Hematopoietic multipotent progenitor cell treated with erythropoietin and hydrocortisone succinate and interleukin-3 and kit ligand, for 4 days (in vitro differentiated cells): ENCODE measurements around the gene SMAD3.
"Not testable (repeated sequence)": the region's sequence is repeated elsewhere in the genome, so short reads cannot be mapped to it uniquely, and the experiment has no call there.

Experiments
- DNase-seq: peaks from one replicate; pipeline ENCODE4 v3.0.0-alpha.2; 2015

The SMAD3 gene

DNA sequence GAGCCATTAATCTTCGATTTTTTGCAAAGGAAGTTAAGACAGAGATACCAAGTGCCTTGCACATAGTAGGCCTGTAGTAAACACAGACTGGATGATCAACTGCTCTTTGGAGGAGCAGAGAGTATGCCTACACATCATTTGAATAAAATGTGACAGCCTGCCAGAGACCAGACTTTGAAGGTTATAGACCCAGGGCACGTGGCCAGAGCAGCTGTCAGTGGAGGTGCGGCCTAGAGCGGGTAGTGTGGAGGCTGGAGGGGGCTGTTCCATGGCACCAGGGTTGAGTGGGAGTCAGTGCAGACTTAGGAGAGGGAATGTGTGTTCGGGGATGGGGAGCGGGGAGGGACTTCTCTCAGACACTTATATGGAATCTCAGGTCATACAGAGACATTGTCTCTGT lies 80.8 kb downstream of the SMAD3 start:
- DNase-seq = no peak

DNA sequence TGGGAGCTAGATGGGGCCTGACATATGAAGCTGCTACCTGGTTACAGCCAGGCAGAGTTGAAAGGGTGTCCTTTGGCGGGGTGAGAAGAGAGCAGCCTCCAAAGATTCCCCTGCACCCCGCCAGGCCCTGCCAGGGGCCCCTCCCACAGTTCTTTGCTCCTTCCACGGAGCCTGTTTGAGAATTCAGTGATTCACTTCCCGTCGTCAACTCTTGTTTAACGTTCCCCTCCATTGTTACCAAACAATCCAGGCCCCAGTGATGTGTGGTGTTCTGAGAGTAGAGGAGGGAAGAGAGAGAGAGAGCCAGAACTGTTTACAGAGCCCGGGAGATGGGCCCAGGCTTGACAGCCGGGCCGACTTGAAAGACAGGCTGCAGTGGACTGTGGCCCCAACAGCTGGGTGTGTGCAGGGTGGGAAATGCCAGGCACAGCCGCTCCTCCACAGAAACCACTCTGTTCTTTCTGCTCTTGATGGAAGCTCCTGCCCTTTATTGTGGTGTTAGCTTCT lies 81.5 kb downstream of the SMAD3 start:
- no peak for DNase-seq

DNA sequence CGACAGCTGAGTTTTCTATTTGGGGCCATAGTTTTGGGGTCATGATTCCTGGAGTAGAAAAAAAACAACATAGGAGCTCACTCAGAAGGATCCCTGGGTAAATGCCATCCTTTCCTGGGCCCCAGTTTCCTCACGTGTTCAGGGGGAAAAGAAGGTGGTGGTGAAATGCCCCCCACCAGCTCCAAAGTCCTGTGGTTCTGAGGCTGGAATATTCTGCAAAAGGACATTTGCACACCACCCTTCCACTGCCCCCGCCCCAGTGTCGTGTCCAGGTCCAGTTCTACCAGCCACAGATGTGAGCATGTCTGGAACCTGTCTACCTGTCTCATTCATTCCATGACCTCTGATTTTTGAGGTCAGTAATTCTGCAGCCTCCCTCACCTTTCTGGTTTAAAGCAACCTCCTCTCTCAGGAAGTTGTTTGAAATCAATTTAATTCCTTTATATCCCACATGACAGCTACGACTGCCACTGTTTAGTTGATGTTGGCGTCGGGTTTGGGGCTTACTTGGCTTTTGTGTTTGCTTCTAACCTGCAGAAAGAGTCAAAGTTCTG lies 82.1 kb downstream of the SMAD3 start:
- no peak for DNase-seq

DNA sequence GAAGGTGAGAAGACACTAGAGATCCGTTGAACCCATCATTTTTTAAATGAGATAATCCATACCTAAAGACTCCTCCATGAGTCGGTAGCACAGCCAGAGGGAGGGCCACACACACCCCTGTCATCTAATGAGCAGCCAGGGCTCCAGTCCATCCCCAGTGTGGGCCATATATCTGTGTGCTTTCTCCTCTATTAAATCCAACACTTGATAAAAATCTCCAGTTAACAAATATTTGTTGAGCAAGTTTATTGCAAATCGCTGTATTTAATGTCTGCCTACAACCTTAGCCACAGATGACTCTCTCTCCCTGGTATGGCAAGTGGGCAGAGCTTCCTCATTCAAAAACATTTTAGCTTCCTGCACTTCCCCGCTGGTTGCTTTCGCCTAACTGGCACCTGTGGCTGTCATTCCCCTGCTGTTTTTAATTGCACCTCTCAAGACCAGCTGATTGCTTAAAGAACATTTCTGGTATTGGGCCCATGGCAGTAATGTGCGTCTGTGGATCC lies 82.8 kb downstream of the SMAD3 start:
- peak; percentile 73 for DNase-seq

DNA sequence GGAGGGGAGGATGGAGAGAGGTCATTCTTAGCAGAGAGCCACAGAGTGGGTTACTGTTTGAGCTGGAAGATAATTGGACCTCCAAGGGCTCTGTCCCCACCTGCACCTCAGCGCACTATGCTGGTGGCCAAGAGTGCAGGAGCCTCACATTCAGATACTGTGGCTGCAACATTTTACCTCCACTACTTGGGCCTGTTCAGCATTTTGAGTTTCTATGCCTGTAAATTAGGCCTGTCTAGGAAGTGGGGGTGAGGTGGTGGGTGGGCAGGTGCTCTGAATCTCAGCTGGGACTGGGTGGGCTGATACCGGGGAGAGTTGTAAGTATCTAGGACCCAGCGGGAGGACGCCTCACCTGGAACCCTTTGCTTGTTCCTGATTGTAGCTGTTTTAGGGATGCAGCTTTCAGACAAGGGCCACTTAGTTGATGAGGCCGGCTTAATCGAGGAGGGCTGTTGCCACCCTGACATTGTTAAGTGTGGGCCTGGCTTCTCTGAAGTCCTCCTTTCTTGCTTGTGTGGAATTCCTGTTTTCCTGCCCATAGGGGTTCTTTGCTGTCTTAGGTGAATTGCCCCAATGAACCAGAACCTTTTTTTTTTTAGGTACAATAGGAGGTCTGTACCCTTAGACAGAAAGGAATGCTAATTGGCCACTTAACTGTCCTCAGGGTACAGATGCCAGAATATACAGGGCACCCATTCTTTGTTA lies 83.8 kb downstream of the SMAD3 start:
- no peak for DNase-seq

DNA sequence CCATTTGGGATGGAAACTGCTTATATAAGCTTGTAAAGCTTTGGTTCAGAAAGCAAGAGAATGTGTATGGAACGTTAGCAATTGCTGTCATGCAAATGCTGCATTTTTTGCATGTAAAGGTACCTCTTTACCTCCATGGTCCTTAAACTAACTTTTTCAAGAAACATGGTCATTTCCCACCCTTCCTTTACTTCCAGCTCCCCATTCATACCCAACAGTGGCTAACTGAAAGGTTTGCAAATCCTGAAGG lies 84.3 kb downstream of the SMAD3 start:
- no peak for DNase-seq

DNA sequence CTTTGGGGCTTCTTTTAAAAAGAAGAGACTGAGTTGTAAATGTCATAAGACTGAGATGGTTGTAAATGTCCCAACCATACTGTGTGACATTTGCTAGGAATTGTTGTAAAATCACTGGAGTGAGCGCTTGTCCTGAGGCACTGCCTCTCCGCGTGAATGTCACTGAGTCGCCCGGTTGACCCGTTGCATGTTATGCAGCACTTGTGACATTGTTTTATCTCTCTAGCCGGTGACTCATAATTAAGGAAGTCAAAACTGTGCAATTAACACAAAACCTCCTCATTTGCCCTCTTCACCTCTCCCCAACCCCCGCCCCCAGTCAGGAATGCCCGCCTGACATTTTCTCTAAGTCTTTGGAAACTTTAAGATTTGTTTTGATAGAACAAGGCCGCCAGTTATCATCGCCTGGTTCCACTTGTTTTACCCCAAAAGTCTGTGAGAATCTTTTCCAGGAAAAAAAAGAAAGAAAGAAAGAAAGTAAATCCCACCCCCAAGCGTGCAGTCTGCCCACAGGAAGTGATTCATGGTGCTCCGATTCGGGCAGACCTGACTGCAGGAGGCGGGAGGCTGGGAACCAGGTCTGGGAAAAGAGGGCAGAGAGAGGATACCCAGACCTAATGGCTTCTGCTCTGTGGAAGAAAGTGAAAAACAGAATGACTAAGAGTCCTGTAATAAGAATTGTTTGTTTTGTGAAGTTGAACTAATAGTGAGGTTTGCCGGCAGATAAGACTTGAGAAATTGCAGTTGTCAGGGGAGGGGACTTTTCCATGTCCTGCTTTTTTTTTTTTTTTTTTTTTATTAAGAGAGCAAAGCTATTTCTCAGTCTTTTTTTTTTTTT lies 84.8 kb downstream of the SMAD3 start:
- peak; percentile 71 for DNase-seq

DNA sequence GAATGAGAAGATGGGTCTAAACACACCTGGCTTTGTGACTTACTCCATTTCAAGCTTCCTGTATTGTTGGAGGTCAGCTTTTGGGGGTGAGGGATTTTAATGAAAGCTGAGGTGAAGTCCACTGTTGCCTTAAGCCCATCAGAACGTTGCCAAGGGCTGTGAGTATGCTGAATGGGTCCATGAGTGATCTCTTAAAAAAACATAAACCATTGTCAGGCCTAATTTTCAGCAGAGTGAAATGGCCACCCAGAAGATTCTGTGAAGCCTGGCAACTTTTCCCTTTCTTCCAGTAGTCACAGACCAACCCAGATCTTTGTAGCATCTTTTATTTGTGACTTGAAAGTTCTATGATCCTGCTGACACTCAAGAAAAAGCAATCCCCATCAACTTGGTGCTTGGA lies 87.0 kb downstream of the SMAD3 start:
- DNase-seq = no peak

DNA sequence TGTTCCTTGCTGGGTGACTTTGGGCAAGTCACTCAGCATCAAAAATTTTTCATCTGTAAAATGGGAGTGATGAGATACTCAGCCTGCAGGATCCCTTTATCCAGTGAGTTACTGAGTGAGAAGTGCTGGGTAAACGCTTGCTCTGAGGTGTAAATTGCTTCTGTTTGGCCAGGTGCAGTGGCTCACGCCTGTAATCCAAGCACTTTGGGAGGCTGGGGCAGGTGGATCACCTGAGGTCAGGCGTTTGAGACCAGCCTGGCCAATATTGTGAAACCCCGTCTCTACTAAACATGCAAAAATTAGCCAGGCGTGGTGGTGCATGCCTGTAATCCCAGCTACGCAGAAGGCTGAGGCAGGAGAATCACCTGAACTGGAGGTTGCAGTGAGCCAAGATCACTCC lies 87.6 kb downstream of the SMAD3 start:
- DNase-seq = not testable (repeated sequence)

DNA sequence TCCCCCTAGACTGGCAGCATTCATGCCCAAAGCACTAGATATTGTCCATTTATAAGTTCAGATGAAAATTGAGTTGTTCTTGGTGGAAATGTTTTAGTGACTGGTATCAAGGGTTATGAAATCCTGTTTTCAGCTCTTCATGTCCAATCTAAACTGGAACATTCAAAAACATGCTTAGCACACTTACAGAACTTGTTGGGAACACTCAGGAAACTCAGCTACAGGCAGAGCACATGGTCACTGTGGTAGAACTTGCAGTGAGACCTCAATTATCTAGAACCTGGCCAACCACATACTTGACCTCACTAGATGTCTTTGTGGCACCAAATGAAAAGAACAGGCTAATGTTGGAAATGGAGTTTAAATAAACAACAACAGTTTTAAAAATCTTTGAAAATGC lies 88.8 kb downstream of the SMAD3 start:
- DNase-seq = no peak

DNA sequence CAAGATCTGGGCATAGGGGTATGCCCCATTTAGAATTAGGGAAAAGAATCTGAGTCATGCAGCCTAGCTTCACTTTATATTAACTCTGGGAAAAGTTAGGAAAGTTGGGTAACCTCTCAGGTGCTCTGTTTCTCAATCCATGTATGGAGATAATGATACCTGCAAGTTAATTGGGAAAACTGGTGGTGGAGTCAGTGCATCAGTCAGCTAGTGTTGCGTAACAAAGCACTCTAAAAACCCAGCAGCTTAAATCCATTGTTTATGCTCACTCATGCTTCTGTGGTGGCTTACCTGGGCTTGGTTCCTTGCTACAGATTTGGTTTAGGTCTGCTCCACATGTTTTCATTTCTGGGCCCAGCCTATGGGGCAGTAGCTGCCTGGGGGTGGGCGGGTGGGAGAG lies 91.0 kb downstream of the SMAD3 start:
- no peak for DNase-seq

DNA sequence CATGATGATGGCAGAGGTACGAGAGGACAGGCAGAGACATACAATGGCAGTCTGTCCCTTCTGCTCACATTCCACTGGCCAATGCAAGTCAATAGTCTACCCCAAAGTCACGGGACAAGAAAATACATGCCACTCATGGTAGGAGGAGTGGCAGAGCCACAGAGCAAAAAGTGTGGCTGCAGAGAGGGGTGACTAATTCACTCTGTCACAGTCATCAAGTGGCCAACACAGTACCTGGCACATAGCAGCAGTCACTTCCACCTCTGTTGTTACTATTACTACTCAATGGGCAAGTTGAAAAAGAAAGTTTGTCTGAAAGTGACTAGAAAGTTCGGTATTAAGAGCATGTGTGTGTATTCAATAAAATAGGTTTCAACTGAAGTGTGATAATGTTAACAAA lies 91.4 kb downstream of the SMAD3 start:
- DNase-seq = no peak

DNA sequence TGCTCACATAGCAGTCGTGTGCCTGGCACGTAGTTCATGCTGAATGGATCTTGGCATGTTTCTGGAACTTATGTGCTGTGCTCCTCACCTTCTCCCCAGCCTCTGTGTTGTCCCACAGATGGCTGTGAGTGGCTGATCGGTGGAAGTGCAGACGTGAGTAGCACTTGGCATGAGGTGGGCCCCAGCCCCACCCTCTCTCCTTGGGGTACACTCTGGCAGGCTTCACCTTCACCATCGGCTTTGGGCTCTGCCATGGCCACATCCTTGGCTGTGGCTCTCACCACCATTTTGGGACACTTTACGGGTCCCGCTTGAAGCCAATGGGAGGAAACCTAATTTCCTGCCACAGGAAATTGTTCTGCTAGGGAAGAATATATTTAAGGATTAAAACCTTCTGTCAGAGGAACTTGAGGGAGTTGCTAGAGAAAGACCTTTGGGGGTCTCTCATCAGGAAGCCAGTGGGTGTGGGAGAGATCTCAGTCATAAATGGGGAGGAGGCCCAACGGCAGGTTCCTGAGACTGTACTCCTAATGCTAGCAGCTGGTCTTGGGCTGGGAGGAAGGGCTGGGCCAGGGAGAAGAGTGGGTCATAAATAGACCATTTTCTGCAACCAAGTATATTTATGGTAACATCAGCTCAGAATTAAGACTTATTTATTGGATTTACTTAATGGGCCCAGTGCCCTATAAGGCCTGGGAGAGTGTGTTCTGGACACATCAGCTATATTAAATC lies 92.3 kb downstream of the SMAD3 start:
- DNase-seq = no peak

DNA sequence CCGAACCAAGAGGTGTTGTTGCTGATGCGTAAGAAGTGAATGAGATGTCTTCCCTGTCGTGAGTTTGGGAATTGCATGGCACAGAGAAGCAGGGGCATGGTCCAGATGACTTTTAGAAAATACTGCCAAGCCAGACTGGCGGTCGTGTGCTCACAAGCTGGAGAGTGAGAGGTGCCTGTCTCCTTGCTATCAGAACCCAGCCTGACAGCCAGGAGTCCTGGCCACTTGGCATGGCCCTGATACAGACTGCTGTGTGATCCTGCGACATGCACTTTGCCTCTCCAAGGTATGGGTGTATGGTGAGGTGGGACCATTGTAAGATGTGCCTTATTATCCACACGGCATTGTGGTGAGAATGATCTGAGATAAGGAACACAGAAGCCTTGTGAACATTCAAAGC lies 93.0 kb downstream of the SMAD3 start:
- peak; percentile 15 for DNase-seq

DNA sequence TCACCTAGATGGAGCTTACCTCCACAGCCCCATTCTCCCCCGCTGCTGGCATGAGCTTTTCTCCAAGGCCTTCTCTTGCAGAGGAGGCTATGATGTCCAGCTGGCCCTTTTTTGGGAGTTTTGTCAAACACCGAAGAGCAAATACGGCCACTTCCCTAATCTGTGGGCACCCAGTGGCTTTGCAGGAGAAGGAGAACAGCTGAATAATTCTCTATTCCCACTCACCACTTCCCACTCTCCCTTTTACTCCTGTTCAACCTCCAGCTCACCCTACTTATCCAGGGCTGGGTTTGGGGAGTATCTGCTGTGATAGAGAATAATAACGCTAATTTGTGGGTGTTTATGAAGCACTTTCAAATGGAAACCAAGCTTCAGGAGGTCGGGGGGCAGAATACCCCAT lies 96.0 kb downstream of the SMAD3 start:
- no peak for DNase-seq

DNA sequence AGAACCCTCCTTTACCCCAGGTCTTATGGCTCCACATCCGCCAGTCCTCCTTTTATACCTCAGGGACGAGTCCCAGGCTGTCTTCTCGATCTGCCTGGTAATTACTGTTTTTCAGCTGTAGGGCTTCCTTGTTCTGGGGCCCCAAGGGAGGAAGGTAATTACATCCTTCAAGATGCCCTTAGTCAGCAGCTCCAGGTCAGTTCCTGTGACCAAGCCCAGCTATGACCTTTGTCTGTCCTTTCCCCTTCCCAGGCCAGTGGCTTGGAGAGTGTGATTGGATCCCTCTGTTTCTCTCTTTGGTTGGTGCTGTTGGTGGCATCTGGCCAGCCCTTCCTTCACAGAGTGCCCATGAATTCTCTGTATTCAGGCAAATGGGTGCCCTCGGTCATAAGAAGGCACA lies 96.5 kb downstream of the SMAD3 start:
- no peak for DNase-seq

DNA sequence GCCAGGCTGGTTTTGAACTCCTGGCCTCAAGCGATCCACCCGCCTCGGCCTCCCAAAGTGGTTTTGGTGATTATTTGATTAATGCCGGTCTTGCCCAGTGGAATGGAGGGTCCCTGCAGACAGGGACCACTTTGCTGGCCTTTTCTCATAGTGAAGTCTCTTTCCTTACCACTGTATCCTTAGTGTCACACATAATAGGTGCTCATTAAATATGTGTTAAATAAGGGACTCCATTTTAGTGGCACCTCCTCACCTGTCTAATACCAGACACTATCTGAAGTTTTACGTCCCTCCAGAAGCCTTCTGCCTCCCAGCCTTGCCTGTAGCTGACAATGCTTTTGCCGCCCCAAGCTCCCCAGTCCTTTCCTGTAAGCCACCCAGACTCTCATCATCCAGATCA lies 97.8 kb downstream of the SMAD3 start:
- no peak for DNase-seq

DNA sequence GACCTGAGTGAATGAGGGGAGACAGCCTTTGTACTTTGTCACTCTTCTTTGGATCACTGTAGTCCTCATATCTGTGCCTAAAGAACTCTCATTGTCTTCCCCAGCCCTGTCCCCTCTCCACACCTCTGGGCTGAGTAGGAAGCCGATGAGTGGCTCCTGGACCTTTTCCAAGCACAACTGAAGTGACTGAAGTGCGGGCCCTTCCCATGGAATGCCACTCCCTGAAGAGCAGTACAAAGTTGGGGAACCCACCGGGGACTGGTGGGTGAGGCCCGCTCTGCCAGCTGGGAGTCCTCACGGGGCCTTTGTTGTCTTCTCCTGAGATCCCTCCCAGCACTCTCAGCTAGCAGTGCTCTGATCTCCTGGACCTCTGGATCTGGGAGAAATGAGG lies 99.0 kb downstream of the SMAD3 start:
- DNase-seq = no peak

DNA sequence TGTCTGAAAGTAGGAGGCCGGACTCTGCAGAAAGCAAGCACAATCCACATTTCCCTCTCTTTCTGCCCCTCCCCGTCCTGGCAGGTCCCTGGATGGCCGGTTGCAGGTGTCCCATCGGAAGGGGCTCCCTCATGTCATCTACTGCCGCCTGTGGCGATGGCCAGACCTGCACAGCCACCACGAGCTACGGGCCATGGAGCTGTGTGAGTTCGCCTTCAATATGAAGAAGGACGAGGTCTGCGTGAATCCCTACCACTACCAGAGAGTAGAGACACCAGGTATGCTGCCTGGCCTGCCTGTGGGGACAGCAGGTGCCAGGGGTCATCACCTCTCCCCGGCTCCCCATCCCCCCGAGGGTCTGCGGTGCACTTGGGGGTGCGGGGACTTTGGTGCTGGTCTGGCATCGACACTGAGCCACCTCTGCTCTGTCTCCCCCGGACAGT lies 99.4 kb downstream of the SMAD3 start:
- DNase-seq = no peak

DNA sequence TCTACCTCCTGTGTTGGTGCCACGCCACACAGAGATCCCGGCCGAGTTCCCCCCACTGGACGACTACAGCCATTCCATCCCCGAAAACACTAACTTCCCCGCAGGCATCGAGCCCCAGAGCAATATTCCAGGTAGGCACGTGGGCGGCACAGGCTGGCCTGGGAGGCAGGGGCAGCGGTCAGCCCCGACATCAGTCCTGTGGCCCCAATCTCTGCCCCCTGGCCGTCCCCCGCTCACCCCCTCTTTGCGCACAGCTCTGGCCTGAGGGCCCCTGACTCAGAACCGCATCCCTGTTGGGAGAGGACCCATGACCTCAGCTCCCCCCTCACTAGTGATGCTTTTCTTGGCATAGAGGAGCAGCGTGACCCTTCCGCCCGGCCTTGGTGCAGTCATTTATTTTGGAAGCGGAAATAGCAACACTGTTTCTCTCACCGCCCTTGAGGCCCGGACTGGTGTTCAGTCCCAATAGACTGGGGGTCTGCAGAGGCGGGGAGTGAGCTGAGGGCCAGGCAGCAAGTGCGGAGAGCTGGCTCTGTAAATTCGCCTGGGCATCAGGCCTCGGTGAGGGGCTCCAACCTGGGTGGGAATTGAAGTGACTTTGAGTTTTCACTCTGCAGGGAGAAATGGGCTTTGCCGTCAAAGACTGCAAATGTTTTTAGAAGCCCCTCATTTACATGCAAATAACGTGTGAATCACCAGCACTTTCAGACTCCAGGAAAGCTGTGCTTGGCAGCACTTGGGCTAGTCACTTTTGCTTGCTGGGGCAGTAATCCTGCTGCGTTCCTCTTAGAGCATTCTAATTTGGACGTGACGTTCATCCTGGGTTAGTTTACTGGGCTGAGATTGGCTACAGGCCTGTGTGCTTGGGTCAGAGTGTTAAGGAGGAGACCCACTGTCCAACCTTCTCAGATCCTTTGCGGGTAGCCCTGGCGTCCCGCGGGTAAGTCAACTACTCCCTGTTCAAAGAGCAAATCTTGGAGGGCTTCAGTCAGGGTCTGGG lies 100.2 kb downstream of the SMAD3 start:
- DNase-seq = no peak

DNA sequence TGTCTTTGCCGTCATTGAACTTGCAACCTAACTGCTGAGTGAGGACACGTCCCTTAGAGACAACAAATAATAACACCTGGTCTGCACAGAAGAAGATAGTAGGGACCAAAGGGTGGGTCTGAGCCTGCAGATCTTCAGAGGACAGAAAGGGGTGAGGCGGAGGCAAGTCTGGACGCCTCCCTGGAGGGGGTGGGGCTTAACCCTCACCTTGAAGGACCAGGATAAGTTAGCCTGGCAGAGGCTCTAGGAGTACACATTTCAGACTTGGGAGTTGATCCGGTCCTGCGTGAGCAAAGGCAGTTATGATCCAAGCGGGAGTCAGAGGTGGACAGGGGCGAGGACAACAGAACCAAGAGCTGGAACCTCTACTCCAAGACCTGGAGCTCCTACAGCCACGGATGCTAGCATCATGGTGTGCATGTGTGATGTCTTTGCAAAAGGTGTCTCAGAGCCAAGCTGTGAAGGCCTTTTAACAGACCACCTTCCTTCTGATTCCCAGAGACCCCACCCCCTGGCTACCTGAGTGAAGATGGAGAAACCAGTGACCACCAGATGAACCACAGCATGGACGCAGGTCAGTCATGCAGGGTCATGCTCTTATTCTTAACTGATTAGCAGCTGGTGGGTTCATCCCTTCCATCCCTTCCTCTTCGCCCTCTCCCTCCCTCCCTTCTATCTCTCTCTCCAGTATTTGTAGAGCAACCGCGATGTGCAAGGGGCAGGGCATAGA lies 101.0 kb downstream of the SMAD3 start:
- DNase-seq = no peak
